Mesenchymal stem cell (in vitro differentiated cells and primary cell): ENCODE results near the gene MSH5. TPM values are rescaled to one million over a fixed set of nuclear protein-coding genes. Genes with fewer than 3 reads are reported as not detected.
A peak's percentile ranks its signal among the peaks of the same experiment; 100 is the strongest.

Experiments
- DNase-seq: peaks from one replicate; pipeline ENCODE4 v3.0.0-alpha.2; 2013
- H2AFZ ChIP-seq: one replicate; pipeline ENCODE4 v1.6.1; 2013; ENCODE audit warnings: low read depth, mild to moderate bottlenecking, control low read depth, inconsistent platforms, low read length, moderate library complexity
- H2AK5ac ChIP-seq: 2 replicates; pipeline ENCODE4 v1.6.1; 2013; ENCODE audit warnings: low read length, moderate library complexity, mild to moderate bottlenecking, inconsistent platforms; ENCODE audit not compliant: severe bottlenecking
- H2BK120ac ChIP-seq: one replicate; pipeline ENCODE4 v1.6.1; 2013; ENCODE audit warnings: low read depth, mild to moderate bottlenecking, inconsistent platforms, low read length, moderate library complexity
- H2BK12ac ChIP-seq, 2 experiments: one replicate each; pipeline ENCODE4 v1.6.1; 2013; ENCODE audit warnings: inconsistent platforms in 2 of 2, low read length in 2 of 2, mild to moderate bottlenecking in 2 of 2, moderate library complexity in 2 of 2, control low read depth in 1 of 2
- H2BK15ac ChIP-seq: one replicate; pipeline ENCODE4 v1.6.1; 2013; ENCODE audit warnings: mild to moderate bottlenecking, low read depth, inconsistent platforms; ENCODE audit not compliant: poor library complexity, severe bottlenecking
- H2BK5ac ChIP-seq: 2 replicates; pipeline ENCODE4 v1.6.1; 2013; ENCODE audit warnings: low read depth, mild to moderate bottlenecking, low read length, control low read depth, inconsistent platforms; ENCODE audit not compliant: poor library complexity, severe bottlenecking
- H3K14ac ChIP-seq, 2 experiments: one replicate each; pipeline ENCODE4 v1.6.1; 2013; ENCODE audit warnings: inconsistent platforms in 2 of 2, low read length in 2 of 2, control low read depth in 1 of 2, mild to moderate bottlenecking in 1 of 2, moderate library complexity in 1 of 2
- H3K18ac ChIP-seq, 2 experiments: one replicate each; pipeline ENCODE4 v1.6.1; 2013; ENCODE audit warnings: inconsistent platforms in 2 of 2, low read length in 2 of 2, control low read depth in 1 of 2, low read depth in 1 of 2, mild to moderate bottlenecking in 1 of 2
- H3K23ac ChIP-seq, 2 experiments: one replicate each; pipeline ENCODE4 v1.6.1; 2013; ENCODE audit warnings: inconsistent platforms in 2 of 2, low read length in 2 of 2, mild to moderate bottlenecking in 2 of 2, moderate library complexity in 2 of 2, control low read depth in 1 of 2
- H3K27ac ChIP-seq: 2 replicates; pipeline ENCODE4 v1.5.1; 2013; ENCODE audit warnings: mild to moderate bottlenecking, moderate library complexity, low read length, control low read depth, inconsistent platforms; ENCODE audit not compliant: poor library complexity, severe bottlenecking
- H3K27me3 ChIP-seq, 2 experiments: 2 replicates each; pipeline versions ENCODE4 v1.6.1 to v1.7.0; 2013; ENCODE audit warnings: low read length in 2 of 2, mild to moderate bottlenecking in 2 of 2, moderate library complexity in 2 of 2, control low read depth in 1 of 2, inconsistent platforms in 1 of 2; ENCODE audit not compliant: control insufficient read depth in 1 of 2, insufficient read depth in 1 of 2
- H3K36me3 ChIP-seq, 2 experiments: 2 replicates each; pipeline versions ENCODE4 v1.6.1 to v1.7.0; 2013; ENCODE audit warnings: low read length in 2 of 2, control low read depth in 1 of 2, inconsistent platforms in 1 of 2, low read depth in 1 of 2, mild to moderate bottlenecking in 1 of 2; ENCODE audit not compliant: insufficient read depth in 2 of 2, control insufficient read depth in 1 of 2
- H3K4ac ChIP-seq, 2 experiments: one replicate each; pipeline ENCODE4 v1.6.1; 2013; ENCODE audit warnings: inconsistent platforms in 2 of 2, low read length in 2 of 2, mild to moderate bottlenecking in 2 of 2, moderate library complexity in 2 of 2, control low read depth in 1 of 2, low read depth in 1 of 2
- H3K4me1 ChIP-seq: 2 replicates; pipeline ENCODE4 v1.6.1; 2013; ENCODE audit warnings: low read depth, low read length, control low read depth; ENCODE audit not compliant: control insufficient read depth, insufficient read depth
- H3K4me2 ChIP-seq: 2 replicates; pipeline ENCODE4 v1.6.1; 2013; ENCODE audit warnings: low read length, mild to moderate bottlenecking, inconsistent platforms; ENCODE audit not compliant: poor library complexity, severe bottlenecking
- H3K4me3 ChIP-seq, 2 experiments: 2 replicates each; pipeline versions ENCODE4 v1.5.1 to v1.7.0; 2013; ENCODE audit warnings: low read length in 2 of 2, mild to moderate bottlenecking in 2 of 2, control low read depth in 1 of 2, low read depth in 1 of 2; ENCODE audit not compliant: insufficient read depth in 1 of 2
- H3K79me1 ChIP-seq: replicated peaks from 2 replicates; pipeline ENCODE4 v1.6.1; 2013; ENCODE audit warnings: mild to moderate bottlenecking, control low read depth, low read length, inconsistent platforms; ENCODE audit not compliant: poor library complexity, severe bottlenecking
- H3K9ac ChIP-seq: 2 replicates; pipeline ENCODE4 v1.7.0; 2013; ENCODE audit warnings: mild to moderate bottlenecking, low read length, moderate library complexity
- H3K9me3 ChIP-seq: 2 replicates; pipeline ENCODE4 v1.7.0; 2013; ENCODE audit warnings: mild to moderate bottlenecking, low read length; ENCODE audit not compliant: control insufficient read depth
- H4K8ac ChIP-seq: one replicate; pipeline ENCODE4 v1.6.1; 2013; ENCODE audit warnings: inconsistent platforms, mild to moderate bottlenecking, low read length, moderate library complexity
- H4K91ac ChIP-seq: one replicate; pipeline ENCODE4 v1.6.1; 2013; ENCODE audit warnings: mild to moderate bottlenecking, low read length, inconsistent platforms
- WGBS: methylation state at CpG from one replicate; pipeline ENCODE4 v1.1.7; 2013; ENCODE audit warnings: mixed read lengths; 5-methylcytosine and 5-hydroxymethylcytosine counted together
- polyA plus RNA-seq, 2 experiments: library from polyadenylated mRNA; stranded (reverse); fragments of 200-250 nt; gene quantifications; one replicate each; pipeline ENCODE4 v1.2.3, GENCODE V29; 2013

MSH5 gene
- 8.2 TPM for polyA plus RNA-seq (2013, experiment 1 of 2)
- 6.3 TPM for polyA plus RNA-seq (2013, experiment 2 of 2)

DNA sequence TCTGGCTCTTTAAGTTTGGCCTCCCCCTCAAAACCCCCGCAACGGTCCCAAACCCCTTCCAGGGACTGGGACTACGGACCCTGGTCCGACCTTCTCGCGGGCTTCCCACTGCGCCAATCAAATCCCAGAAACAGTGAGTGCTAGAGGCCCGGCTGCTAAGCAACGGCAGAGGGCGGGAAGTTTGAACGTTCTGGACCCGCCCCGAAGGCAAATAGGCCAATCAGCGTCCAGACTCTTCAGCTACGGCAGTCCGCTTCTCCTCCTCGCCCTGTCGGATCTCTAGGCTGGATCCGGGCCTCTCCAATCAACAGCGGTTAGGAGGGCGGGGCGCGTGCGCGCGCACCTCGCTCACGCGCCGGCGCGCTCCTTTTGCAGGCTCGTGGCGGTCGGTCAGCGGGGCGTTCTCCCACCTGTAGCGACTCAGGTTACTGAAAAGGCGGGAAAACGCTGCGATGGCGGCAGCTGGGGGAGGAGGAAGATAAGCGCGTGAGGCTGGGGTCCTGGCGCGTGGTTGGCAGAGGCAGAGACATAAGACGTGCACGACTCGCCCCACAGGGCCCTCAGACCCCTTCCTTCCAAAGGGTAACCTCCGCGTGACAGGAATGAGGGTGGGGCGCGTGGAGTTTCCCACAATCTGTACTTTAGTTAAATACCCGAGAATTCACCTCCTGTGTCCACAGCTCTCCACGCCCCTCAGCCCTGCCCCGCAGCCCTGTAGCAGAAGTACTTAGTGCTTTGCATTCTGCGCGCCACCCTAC lies at the start of gene MSH5:
TSS of gene MSH5 (plus strand) at position 367 of the 758 bp plus-strand sequence. CDS start 462 bp downstream, outside the sequence.
- H3K9ac ChIP-seq: peak within 1 kb of the TSS; percentile 100
- H3K27ac ChIP-seq: peak within 1 kb of the TSS; percentile 89
- 3% methylated on average over 36 of the region's 58 CpGs for WGBS
- H4K8ac ChIP-seq: peak within 1 kb of the TSS; percentile 83
- no peaks in the 10 kb centered on the region for H3K9me3 ChIP-seq
- no peak within 1 kb of the TSS for H2AK5ac ChIP-seq
- peak within 1 kb of the TSS in 1 of 2 experiments; percentile 93 for H3K14ac ChIP-seq
- H3K27me3 ChIP-seq: no peaks in the 10 kb centered on the region
- peak within 1 kb of the TSS; percentile 83 for H2BK15ac ChIP-seq
- peak within 1 kb of the TSS; percentile 70 to 86 for H3K18ac ChIP-seq
- peak within 1 kb of the TSS; percentile 22 for H2BK5ac ChIP-seq
- H3K4me1 ChIP-seq: peaks cover 24% of the 10 kb centered on the region
- peak; percentile 99 for DNase-seq
- H3K36me3 ChIP-seq: peaks cover 0 to 29% of the 10 kb centered on the region in 2 experiments
- peak within 1 kb of the TSS; percentile 92 to 99 for H2BK12ac ChIP-seq
- H3K4me3 ChIP-seq: peak within 1 kb of the TSS; percentile 62 to 95
- H3K23ac ChIP-seq: peak within 1 kb of the TSS in 1 of 2 experiments; percentile 96
- peak within 1 kb of the TSS; percentile 58 for H4K91ac ChIP-seq
- peaks cover 2% of the 10 kb centered on the region for H3K79me1 ChIP-seq
- peak within 1 kb of the TSS; percentile 62 for H3K4me2 ChIP-seq
- peak within 1 kb of the TSS; percentile 46 for H2AFZ ChIP-seq
- H2BK120ac ChIP-seq: peak within 1 kb of the TSS; percentile 98
- H3K4ac ChIP-seq: peak within 1 kb of the TSS; percentile 68 to 81

DNA sequence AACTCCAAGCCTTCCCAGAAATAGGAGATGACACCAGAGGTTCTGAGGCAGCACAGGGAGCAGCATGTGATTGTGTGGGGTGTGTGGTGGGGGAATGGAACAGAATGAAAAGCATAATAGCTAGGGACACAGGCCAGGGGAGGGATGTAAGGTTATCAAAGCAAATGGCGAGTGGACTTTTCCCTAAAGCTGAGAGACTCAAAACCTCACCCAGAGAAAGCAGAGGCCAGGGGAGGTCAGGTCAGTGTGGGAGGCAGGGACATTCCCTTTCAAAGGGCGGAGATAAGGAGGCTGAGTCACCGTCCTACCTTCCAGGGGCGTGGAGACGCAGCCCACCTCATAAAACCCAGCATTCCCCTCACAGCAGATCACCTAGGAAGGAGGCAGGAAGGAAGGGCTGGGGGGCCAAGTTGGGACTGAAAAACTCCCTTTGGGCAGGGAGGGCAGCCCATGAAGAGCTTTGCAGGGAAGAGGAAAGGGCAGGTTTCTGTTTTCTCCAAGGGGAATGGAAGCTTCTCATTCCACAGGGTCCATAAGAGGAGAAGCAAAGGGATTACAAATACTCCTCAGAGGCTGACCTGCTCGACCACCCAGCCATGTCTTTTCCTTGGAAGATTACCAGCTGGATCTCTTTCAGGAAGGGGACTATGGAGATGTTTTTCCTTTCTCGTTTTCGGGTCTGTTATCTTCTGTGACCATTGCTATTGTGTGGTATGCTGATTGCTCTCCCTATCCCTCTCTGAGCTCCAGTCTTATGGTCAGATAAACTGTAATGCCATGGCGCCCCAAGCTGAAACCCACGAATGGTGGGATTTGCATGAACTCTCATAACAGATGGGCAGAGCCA lies 49.4 kb upstream of the MSH5 start:
- Histone ChIP-seq H2BK12ac (no peak overlapping the region), H3K36me3 (peaks cover 86 to 94% of the 10 kb centered on the region in 2 experiments), H3K14ac (no peak overlapping the region), H2BK15ac (no peak overlapping the region), H3K9me3 (no peaks in the 10 kb centered on the region), H3K18ac (no peak overlapping the region), H3K4me2 (no peak overlapping the region), H2BK5ac (no peak overlapping the region), H3K79me1 (peaks cover 9% of the 10 kb centered on the region), H4K8ac (no peak overlapping the region), H3K4ac (no peak overlapping the region), H3K9ac (no peak overlapping the region), H2AFZ (no peak overlapping the region), H3K4me1 (peaks cover 2% of the 10 kb centered on the region), H2AK5ac (no peak overlapping the region), H2BK120ac (no peak overlapping the region), H3K27me3 (no peaks in the 10 kb centered on the region), H3K4me3 (no peak overlapping the region), H3K27ac (no peak overlapping the region), H4K91ac (no peak overlapping the region), H3K23ac (no peak overlapping the region)
- 86% methylated on average over 6 of the region's 10 CpGs for WGBS
- no peak for DNase-seq

DNA sequence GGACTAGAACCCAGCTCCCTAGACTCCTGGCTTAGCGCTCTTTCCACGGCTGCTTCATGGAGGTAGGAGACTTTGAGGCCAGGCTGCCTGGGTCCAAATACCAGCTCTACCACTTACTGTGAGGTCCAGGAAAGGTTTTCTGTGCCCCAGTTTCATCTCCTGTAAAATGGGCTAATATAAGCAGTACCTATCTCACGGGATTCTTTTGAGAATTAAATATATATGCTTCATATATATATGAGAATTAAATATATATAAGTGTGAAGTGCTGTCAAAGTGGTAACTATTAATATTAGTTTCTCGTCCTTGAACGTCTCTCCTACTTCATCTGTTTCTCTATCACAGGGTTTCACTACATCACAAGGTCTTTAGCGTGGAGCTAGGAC lies 48.7 kb upstream of the MSH5 start:
- H2BK120ac ChIP-seq: no peak overlapping the region
- no peak overlapping the region for H2AK5ac ChIP-seq
- no peak overlapping the region for H2BK15ac ChIP-seq
- no peak overlapping the region for H3K23ac ChIP-seq
- H3K4ac ChIP-seq: no peak overlapping the region
- H3K9ac ChIP-seq: no peak overlapping the region
- no peaks in the 10 kb centered on the region for H3K27me3 ChIP-seq
- no peak overlapping the region for H3K14ac ChIP-seq
- H3K18ac ChIP-seq: no peak overlapping the region
- H3K4me2 ChIP-seq: no peak overlapping the region
- WGBS: 96% methylated on average over 4 of the region's 6 CpGs
- no peak overlapping the region for H4K8ac ChIP-seq
- H2BK12ac ChIP-seq: no peak overlapping the region
- H2AFZ ChIP-seq: no peak overlapping the region
- no peaks in the 10 kb centered on the region for H3K9me3 ChIP-seq
- H2BK5ac ChIP-seq: no peak overlapping the region
- peaks cover 2% of the 10 kb centered on the region for H3K4me1 ChIP-seq
- H3K79me1 ChIP-seq: peaks cover 9% of the 10 kb centered on the region
- DNase-seq: no peak
- no peak overlapping the region for H3K27ac ChIP-seq
- peaks cover 85 to 93% of the 10 kb centered on the region in 2 experiments for H3K36me3 ChIP-seq
- no peak overlapping the region for H3K4me3 ChIP-seq
- H4K91ac ChIP-seq: no peak overlapping the region

DNA sequence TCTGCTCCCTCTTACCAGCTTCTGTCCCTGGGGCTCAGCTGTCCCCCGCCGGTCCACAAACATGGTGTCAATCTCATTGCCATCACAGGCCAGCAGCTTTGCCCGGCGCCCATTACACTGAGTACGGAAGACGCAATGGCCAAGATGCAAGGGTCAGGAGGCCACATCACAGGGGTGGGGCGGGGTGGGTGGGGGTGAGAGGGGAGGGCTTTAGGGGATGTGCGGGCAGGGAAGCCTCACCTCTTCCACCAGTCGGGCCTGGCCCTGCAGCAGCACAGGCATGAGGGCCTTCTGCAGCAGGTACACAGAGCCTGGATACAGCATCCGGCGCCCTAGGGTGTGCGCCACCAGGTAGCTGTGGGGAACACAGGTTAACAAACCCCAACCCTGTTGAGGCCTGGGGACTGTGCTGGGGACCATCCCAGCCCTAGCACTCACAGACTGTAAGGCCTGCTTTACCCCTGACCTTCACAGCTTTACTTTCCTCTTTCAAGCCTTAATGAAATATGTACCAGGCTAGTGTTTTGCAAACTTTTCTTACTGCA lies 48.2 kb upstream of the MSH5 start:
- WGBS: 98% methylated on average over 12 of the region's 12 CpGs
- Histone ChIP-seq H4K91ac (no peak overlapping the region), H3K79me1 (peaks cover 9% of the 10 kb centered on the region)

More for the DNA sequence above, 48.2 kb upstream of the MSH5 start:
- Histone ChIP-seq H3K18ac (no peak overlapping the region), H3K23ac (no peak overlapping the region), H3K4me3 (no peak overlapping the region), H3K14ac (no peak overlapping the region), H2BK12ac (no peak overlapping the region), H2BK120ac (no peak overlapping the region), H3K27me3 (no peaks in the 10 kb centered on the region), H4K8ac (no peak overlapping the region), H3K4ac (no peak overlapping the region), H3K9ac (no peak overlapping the region), H3K9me3 (no peaks in the 10 kb centered on the region), H2BK5ac (no peak overlapping the region), H3K4me1 (peaks cover 2% of the 10 kb centered on the region), H2AK5ac (no peak overlapping the region), H3K4me2 (no peak overlapping the region), H3K36me3 (peaks cover 80 to 92% of the 10 kb centered on the region in 2 experiments), H2BK15ac (no peak overlapping the region), H3K27ac (no peak overlapping the region), H2AFZ (no peak overlapping the region)
- DNase-seq: no peak
